Measurements from ENCODE around the gene APRT.

DNA sequence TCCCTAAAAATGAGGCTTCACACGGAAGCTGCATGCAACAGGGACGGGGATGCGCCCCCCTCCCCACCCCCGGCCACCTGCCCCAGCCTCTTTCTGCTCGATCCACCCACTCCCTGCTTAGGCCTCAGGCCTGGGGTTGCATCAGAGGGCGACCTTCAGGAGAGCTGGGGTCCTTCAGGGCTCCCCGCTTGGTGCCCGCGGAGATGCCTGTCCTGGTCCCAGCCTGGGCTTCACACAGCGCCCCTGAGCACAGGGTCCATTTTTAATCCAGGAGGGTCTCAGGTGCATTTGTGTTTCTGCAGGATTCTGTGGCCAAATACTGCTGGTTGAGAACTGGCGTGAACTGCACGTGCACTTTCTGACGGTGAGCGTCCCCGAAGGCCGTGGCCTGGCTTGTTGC, 7.4 kb upstream of the APRT start:
- TF ChIP-seq, protein P1, sequence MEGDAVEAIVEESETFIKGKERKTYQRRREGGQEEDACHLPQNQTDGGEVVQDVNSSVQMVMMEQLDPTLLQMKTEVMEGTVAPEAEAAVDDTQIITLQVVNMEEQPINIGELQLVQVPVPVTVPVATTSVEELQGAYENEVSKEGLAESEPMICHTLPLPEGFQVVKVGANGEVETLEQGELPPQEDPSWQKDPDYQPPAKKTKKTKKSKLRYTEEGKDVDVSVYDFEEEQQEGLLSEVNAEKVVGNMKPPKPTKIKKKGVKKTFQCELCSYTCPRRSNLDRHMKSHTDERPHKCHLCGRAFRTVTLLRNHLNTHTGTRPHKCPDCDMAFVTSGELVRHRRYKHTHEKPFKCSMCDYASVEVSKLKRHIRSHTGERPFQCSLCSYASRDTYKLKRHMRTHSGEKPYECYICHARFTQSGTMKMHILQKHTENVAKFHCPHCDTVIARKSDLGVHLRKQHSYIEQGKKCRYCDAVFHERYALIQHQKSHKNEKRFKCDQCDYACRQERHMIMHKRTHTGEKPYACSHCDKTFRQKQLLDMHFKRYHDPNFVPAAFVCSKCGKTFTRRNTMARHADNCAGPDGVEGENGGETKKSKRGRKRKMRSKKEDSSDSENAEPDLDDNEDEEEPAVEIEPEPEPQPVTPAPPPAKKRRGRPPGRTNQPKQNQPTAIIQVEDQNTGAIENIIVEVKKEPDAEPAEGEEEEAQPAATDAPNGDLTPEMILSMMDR (IDR thresholded peaks at IDR 0.05; ENCODE audit: low read length): no peak
- TF ChIP-seq EZH2 (IDR thresholded peaks at IDR 0.05; ENCODE audit: borderline replicate concordance, low read length): no peak

All from OCI-LY1 (cell line).